ENCODE measurements around the gene NAGLU. TPM values are rescaled to one million over a fixed set of nuclear protein-coding genes. Genes with fewer than 3 reads are reported as not detected.

The NAGLU gene
- total RNA-seq, 1 experiment from 2014 or later, result 12.7 TPM

Other genes with a start within 250 kb of the NAGLU start
- gene STAT5A, start 247.7 kb upstream of the NAGLU start, total RNA-seq (2014; rRNA removed; shearing (Covaris generic)), result 7.8 and 23.9 TPM in 2 replicates
- 40.6 and 44.6 TPM in 2 replicates for gene STAT3, start 147.8 kb upstream of the NAGLU start, total RNA-seq (2014; rRNA removed; shearing (Covaris generic))
- 135 and 217 TPM in 2 replicates for gene CAVIN1, start 113.0 kb upstream of the NAGLU start, total RNA-seq (2014; rRNA removed; shearing (Covaris generic))
- gene ATP6V0A1, start 77.4 kb upstream of the NAGLU start, total RNA-seq (2014; rRNA removed; shearing (Covaris generic)), result 10.4 and 13.9 TPM in 2 replicates
- gene HSD17B1, start 16.7 kb downstream of the NAGLU start, total RNA-seq (2014; rRNA removed; shearing (Covaris generic)), result 0.68 and 1.4 TPM in 2 replicates
- 13.8 and 17.8 TPM in 2 replicates for gene COASY, start 25.9 kb downstream of the NAGLU start, total RNA-seq (2014; rRNA removed; shearing (Covaris generic))
- 28.1 and 29.7 TPM in 2 replicates for gene MLX, start 30.9 kb downstream of the NAGLU start, total RNA-seq (2014; rRNA removed; shearing (Covaris generic))
- 18.7 and 25.0 TPM in 2 replicates for gene PSMC3IP, start 41.5 kb downstream of the NAGLU start, total RNA-seq (2014; rRNA removed; shearing (Covaris generic))
- gene RETREG3, start 73.1 kb downstream of the NAGLU start, total RNA-seq (2014; rRNA removed; shearing (Covaris generic)), result 25.4 and 28.7 TPM in 2 replicates
- gene TUBG1, start 73.4 kb downstream of the NAGLU start, total RNA-seq (2014; rRNA removed; shearing (Covaris generic)), result 128 and 148 TPM in 2 replicates
- 19.9 and 21.6 TPM in 2 replicates for gene TUBG2, start 123.0 kb downstream of the NAGLU start, total RNA-seq (2014; rRNA removed; shearing (Covaris generic))
- 9.9 and 12.5 TPM in 2 replicates for gene PLEKHH3, start 140.8 kb downstream of the NAGLU start, total RNA-seq (2014; rRNA removed; shearing (Covaris generic))
- gene CCR10, start 145.6 kb downstream of the NAGLU start, total RNA-seq (2014; rRNA removed; shearing (Covaris generic)), result 1.4 and 2.0 TPM in 2 replicates
- 9.6 and 10.2 TPM in 2 replicates for gene CNTNAP1, start 146.3 kb downstream of the NAGLU start, total RNA-seq (2014; rRNA removed; shearing (Covaris generic))
- gene EZH1, start 208.8 kb downstream of the NAGLU start, total RNA-seq (2014; rRNA removed; shearing (Covaris generic)), result 8.5 and 9.7 TPM in 2 replicates
- 1.4 and 2.4 TPM in 2 replicates for gene RAMP2, start 225.0 kb downstream of the NAGLU start, total RNA-seq (2014; rRNA removed; shearing (Covaris generic))
- 106 and 117 TPM in 2 replicates for gene VPS25, start 237.2 kb downstream of the NAGLU start, total RNA-seq (2014; rRNA removed; shearing (Covaris generic))
- 0.20 and 0.24 TPM in 2 replicates for gene WNK4, start 244.4 kb downstream of the NAGLU start, total RNA-seq (2014; rRNA removed; shearing (Covaris generic))

Data from RPMI7951 (cell line).